Cerebellar cortex (tissue), 1 donor: ENCODE data around the gene RTEL1.

ENCODE experiments used
- DNase-seq: peaks from one replicate; pipeline ENCODE4 v3.0.0-alpha.2; 2015; ENCODE audit warnings: low spot score

Gene RTEL1

DNA sequence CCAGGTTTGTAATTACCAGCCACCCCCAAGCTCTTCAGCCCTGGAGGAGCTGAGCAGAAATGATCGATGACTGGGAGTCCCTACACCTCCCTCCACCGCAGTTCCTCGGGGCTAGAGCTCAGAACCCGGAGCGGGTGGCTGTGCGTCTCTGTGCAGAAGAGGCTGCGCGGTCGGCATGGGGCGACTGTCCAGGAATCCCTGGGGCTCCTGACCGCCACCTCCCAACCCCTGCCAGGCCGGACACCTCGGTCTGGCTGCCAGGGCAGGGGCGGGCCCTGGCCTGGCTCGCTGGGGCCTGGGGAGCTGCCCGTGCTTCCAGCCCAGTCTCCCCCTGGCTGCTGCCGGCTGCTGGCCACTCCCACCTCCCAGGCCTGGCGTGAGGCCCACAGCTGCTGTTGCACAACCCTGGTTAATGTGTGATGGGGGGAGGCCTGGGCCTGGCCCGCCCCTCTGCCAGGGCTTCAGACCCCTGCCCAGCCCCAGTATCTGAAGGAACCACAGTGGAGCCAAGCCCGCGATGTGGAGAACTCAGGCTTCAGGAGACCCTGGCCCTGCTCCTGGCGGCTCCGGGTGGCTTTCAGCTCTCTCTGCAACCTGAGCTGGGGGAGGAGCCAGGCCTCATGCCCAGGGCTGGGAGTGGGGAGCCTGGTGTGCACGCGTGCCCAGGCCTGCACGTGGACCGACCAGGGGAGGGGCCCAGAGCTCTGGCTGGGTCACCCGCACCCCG, 82.7 kb downstream of the RTEL1 start:
- DNase-seq, result peak; percentile 70

DNA sequence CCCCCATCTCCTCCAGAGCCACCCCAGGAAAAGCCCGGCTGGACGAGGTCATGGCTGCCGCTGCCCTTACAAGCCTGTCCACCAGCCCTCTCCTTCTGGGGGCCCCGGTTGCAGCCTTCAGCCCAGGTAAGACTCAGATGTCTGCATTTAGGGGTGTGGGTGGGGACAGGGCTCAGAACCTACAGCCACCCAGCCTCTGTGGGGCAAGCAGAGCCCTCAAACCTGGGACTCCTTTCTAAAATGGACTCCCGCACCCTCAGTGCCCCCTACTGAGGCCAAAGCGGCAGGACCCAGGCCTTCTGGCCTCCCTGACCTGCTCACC, 83.2 kb downstream of the RTEL1 start:
- no peak for DNase-seq

DNA sequence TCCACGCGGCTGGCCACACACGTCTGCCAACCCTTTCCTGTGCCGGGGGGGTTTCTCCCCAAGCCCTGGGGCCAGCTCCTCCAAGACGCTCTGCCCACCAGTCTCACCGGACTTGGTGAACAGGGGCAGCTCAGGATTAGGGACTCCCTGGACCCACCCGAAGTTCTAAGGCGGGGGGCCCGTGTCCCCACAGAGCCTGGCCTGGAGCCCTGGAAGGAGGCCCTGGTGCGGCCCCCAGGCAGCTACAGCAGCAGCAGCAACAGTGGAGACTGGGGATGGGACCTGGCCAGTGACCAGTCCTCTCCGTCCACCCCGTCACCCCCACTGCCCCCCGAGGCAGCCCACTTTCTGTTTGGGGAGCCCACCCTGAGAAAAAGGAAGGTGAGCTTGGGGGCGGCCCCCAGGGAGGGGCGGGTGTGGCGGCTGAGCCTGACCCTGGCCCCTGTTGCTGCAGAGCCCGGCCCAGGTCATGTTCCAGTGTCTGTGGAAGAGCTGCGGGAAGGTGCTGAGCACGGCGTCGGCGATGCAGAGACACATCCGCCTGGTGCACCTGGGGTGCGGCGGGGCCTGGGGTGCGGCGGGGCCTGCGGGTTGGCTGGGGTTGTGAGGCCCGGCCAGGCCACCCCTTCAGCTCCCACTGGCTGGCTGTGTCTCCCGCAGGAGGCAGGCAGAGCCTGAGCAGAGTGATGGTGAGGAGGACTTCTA, 83.7 kb downstream of the RTEL1 start:
- DNase-seq, result no peak

DNA sequence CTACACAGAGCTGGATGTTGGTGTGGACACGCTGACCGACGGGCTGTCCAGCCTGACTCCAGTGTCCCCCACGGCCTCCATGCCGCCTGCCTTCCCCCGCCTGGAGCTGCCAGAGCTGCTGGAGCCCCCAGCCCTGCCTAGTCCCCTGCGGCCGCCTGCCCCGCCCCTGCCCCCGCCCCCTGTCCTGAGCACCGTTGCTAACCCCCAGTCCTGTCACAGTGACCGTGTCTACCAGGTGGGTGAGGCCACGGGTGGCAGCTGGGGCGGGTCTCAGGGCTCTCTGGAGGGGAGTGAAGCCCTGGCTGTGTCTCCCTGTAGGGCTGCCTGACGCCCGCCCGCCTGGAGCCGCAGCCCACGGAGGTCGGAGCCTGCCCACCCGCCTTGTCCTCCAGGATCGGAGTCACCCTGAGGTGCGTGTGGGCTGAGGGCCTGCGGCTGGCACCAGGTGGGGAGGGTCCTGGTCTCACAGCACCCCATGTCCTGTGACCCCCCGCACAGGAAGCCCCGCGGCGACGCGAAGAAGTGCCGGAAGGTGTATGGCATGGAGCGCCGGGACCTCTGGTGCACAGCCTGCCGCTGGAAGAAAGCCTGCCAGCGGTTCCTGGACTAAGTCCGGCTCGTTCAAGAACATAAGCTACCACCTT, 84.4 kb downstream of the RTEL1 start:
- no peak for DNase-seq

DNA sequence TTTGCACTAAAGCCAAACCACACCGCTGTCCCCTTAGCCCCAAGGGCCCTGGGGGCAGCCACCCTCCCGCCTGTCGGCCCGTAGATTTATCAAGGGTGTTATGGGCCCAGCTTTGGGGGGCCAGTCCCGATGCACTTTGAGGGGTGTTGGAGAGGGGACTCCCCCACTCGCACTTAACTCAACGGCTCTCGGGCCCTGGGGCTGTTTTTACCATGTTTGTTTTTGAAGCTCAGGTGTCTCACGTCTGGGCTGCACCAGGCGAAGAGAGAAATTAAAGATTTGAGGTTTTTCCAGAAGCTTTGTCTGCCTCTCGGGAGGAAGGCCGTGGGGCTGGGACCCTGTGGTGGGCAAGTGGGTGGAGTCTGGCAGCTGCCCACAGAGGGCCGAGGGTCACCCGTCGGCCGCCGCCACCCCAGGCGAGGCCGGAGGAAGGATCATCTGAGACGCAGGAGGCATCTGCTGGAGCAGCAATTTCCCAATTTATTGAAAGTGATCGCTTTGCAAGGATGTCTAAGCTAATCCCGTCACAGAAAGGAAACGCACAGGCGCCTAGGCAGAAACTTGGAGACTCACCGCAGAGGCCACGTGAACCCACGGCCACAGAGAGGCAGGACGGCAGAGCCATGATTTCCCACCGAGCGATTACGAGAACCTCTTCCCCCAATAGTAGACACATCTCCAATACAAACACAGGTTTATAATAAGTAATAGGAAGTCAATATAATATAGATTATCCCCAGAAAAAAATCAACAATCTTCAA, 85.3 kb downstream of the RTEL1 start:
- DNase-seq, result no peak

DNA sequence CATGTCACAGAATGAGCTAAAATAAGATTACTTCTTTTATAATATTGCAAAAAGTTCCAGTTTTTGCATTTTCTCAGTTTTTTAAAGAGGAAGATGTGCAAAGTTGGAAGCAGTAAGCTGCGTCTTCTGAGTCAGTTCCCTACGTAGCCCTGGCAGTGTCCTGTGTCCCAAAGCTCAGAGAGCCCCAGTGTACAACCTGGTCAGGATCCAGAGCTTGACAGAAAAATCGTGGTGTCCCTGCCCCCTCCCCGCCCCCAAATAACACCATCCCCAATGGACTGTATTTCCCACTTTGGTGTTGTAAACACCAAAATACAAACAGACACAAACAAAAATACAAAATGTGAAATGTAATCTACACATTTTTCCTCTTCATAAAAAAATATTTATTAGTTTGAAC, 86.0 kb downstream of the RTEL1 start:
- no peak for DNase-seq

DNA sequence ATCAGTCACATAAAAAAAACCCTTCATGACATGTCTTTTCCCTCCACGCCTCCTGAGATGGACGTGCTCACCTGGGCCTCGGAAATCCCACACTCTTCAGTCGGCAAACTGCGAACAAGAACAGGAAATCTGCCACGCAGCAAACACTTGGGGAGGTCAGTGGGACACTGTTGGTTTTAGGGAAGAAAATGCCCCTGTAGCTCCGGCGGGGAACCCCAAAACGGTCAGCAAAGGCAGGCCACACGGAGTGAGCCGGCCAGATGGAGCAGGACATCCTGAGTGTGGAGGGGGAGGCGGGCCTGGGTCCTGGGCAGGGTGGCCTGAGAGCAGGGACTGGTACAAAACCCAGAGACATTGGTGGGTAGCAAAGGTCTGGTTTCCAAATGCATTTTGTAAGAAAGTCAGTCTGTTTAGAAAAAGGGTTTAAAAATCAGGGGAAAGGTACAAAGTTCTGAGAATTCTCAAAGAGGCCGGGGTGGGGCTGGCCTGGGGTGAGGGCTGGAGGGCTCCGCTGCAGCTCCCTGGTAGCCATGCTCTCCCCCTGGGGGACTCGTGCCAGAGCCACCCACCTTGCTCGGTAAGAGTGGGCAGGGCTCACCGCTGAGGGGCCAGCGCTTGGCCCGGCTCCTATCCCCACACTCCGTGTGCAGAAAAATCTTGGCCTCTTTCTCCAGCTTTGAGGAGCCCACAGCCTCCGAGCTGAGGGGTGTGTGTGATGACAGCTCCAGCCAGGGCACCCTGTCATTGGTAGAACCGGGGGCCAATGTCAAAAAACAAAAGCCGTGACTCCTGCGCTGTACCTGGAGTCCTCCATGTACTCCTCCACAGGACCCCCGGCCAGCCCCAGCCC, 86.7 kb downstream of the RTEL1 start:
- no peak for DNase-seq

DNA sequence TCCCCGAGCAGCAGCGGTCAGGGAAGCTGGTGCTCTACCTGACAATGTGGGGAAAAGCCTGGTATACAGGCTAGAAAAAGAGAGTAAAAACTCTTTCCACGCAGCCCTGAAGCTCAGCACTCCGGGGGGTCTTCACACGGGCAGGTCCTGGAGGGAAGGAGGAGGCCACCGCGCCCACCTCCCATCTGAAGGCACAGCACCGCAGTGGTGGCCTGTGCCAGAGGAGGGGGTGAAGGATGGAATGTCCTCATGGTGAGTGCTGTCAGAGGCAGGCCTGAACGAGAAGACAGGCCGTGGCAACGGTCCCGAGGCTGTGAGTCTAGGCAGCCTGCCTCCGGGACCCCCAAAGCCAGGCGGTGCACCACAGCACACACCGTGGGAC, 87.3 kb downstream of the RTEL1 start:
- no peak for DNase-seq
